Natural killer cell (primary cell): ENCODE results near the gene IL22RA2. TPM values are rescaled to one million over a fixed set of nuclear protein-coding genes. Genes with fewer than 3 reads are reported as not detected.

ENCODE experiments used
- ATAC-seq, 3 donors: fragments of 150-1000 bp in 2 of 3; fragments of 200-7000 bp in 1 of 3; cut with Tn5 transposase; 1 replicate in 1 of 3; 2 replicates in 2 of 3; pipeline ENCODE4 v1.10.0; 2021; ENCODE audit warnings: mild to moderate bottlenecking in 2 of 3, moderate library complexity in 2 of 3
- DNase-seq, 2 donors: peaks; one replicate each; pipeline versions ENCODE4 v3.0.0 to v3.0.0-alpha.2; 2013 to 2021; ENCODE audit warnings: mixed read lengths in 1 of 2
- H3K27ac ChIP-seq: one replicate; pipeline ENCODE4 v1.5.1; 2013; ENCODE audit warnings: mild to moderate bottlenecking, low read length
- H3K27me3 ChIP-seq: one replicate; pipeline ENCODE4 v1.6.1; 2013; ENCODE audit warnings: low read length; ENCODE audit not compliant: control insufficient read depth, insufficient read depth
- H3K36me3 ChIP-seq: one replicate; pipeline ENCODE4 v1.6.1; 2013; ENCODE audit warnings: low read length; ENCODE audit not compliant: control insufficient read depth, insufficient read depth
- H3K4me1 ChIP-seq: one replicate; pipeline ENCODE4 v1.6.1; 2013; ENCODE audit warnings: low read length; ENCODE audit not compliant: control insufficient read depth, insufficient read depth
- H3K4me3 ChIP-seq: one replicate; pipeline ENCODE4 v1.5.1; 2013; ENCODE audit warnings: low read length
- H3K9me3 ChIP-seq: one replicate; pipeline ENCODE4 v1.6.1; 2013; ENCODE audit warnings: low read length; ENCODE audit not compliant: control insufficient read depth, insufficient read depth
- H3K27ac Mint-ChIP-seq, 2 donors: one replicate each; pipeline ENCODE4 v1.8.0; 2022; ENCODE audit warnings: mild to moderate bottlenecking in 2 of 2, mixed read lengths in 2 of 2, moderate library complexity in 1 of 2
- H3K27me3 Mint-ChIP-seq, 2 donors: one replicate each; pipeline ENCODE4 v1.8.0; 2022; ENCODE audit warnings: low read depth in 2 of 2, mixed read lengths in 2 of 2
- H3K36me3 Mint-ChIP-seq: one replicate; pipeline ENCODE4 v1.8.0; 2022; ENCODE audit warnings: mixed read lengths
- H3K4me1 Mint-ChIP-seq, 2 donors: one replicate each; pipeline ENCODE4 v1.8.0; 2022; ENCODE audit warnings: mixed read lengths in 2 of 2
- H3K4me3 Mint-ChIP-seq: one replicate; pipeline ENCODE4 v1.8.0; 2022; ENCODE audit warnings: mild to moderate bottlenecking, moderate library complexity, mixed read lengths
- H3K9me3 Mint-ChIP-seq, 2 donors: one replicate each; pipeline ENCODE4 v1.8.0; 2022; ENCODE audit warnings: mixed read lengths in 2 of 2
- CTCF ChIP-seq: fragments of 200-600 bp; IDR thresholded peaks from one replicate; pipeline ENCODE4 v1.8.0; 2022; ENCODE audit warnings: antibody characterized with exemption
- WGBS: methylation state at CpG from one replicate; pipeline ENCODE4 v1.1.7; 2013; ENCODE audit warnings: missing lambda C conversion rate; ENCODE audit not compliant: insufficient coverage; 5-methylcytosine and 5-hydroxymethylcytosine counted together
- intact Hi-C: fragments of 100-400 bp; cut with micrococcal nuclease; formaldehyde crosslinking; loops from one replicate; pipeline ENCODE4 v1.14.2; 2022
- total RNA-seq, 4 donors: library from RNA; stranded (reverse); fragments of 120-200 nt in 1 of 4; gene quantifications; one replicate each; pipeline versions ENCODE4 v1.2.3 to v1.2.4, GENCODE V29; 2013 to 2022

Gene IL22RA2
- total RNA-seq, 3 donors from 2014 or later (not counting 1 experiment from before 2014, with no cell fraction given) = not detected

- Mint-ChIP-seq H3K4me3 (no peak overlapping the region), H3K27me3 (no peaks in the 10 kb centered on the region), H3K36me3 (peaks cover 41% of the 10 kb centered on the region), H3K9me3 (no peaks in the 10 kb centered on the region), H3K27ac (no peak overlapping the region), H3K4me1 (peaks cover 21 to 23% of the 10 kb centered on the region in 2 donors)
- Histone ChIP-seq H3K27me3 (no peaks in the 10 kb centered on the region), H3K36me3 (peaks cover 67% of the 10 kb centered on the region), H3K4me1 (no peaks in the 10 kb centered on the region), H3K27ac (no peak overlapping the region), H3K4me3 (no peak overlapping the region), H3K9me3 (no peaks in the 10 kb centered on the region)
- no peak for TF ChIP-seq CTCF
- intact Hi-C loops = no loop called here
- DNase-seq (peak in 1 of 2 donors; percentile 35), ATAC-seq (no peak)
- WGBS = 75% methylated on average over 4 of the region's 6 CpGs
Measured at GRCh38 chr6:137202078-137202477, 28.6 kb upstream of the IL22RA2 start.

- H3K36me3 ChIP-seq = peaks cover 73% of the 10 kb centered on the region
- 94% methylated on average over 1 of the region's 1 CpG for WGBS
- Mint-ChIP-seq H3K9me3 (no peaks in the 10 kb centered on the region), H3K27me3 (no peaks in the 10 kb centered on the region), H3K4me3 (no peak overlapping the region), H3K36me3 (peaks cover 35% of the 10 kb centered on the region), H3K27ac (no peak overlapping the region), H3K4me1 (peaks cover 26 to 28% of the 10 kb centered on the region in 2 donors)
- intact Hi-C loops = no loop called here
- H3K4me3 ChIP-seq = no peak overlapping the region
- no peak for TF ChIP-seq CTCF
- DNase-seq = no peak
- H3K9me3 ChIP-seq = no peaks in the 10 kb centered on the region
- no peaks in the 10 kb centered on the region for H3K4me1 ChIP-seq
- ATAC-seq = no peak
- no peaks in the 10 kb centered on the region for H3K27me3 ChIP-seq
- H3K27ac ChIP-seq = no peak overlapping the region
Measured at GRCh38 chr6:137201006-137201405, 27.6 kb upstream of the IL22RA2 start.

- no peak overlapping the region for H3K27ac Mint-ChIP-seq
- WGBS = 91% methylated on average over 3 of the region's 4 CpGs
Measured at GRCh38 chr6:137200288-137200687, 26.8 kb upstream of the IL22RA2 start.

More at GRCh38 chr6:137200288-137200687, 26.8 kb upstream of the IL22RA2 start:
- Histone ChIP-seq H3K27ac (no peak overlapping the region), H3K4me1 (no peaks in the 10 kb centered on the region), H3K4me3 (no peak overlapping the region), H3K36me3 (peaks cover 66% of the 10 kb centered on the region), H3K9me3 (no peaks in the 10 kb centered on the region), H3K27me3 (no peaks in the 10 kb centered on the region)
- Mint-ChIP-seq H3K27me3 (no peaks in the 10 kb centered on the region), H3K9me3 (no peaks in the 10 kb centered on the region), H3K4me1 (peaks cover 31 to 33% of the 10 kb centered on the region in 2 donors), H3K36me3 (peaks cover 32% of the 10 kb centered on the region), H3K4me3 (no peak overlapping the region)
- TF ChIP-seq CTCF = no peak
- ATAC-seq (no peak), DNase-seq (no peak)
- intact Hi-C loops = no loop called here
